Kidney (tissue), 14 donors: Measurements from ENCODE around the gene BPTF. TPM values are rescaled to one million over a fixed set of nuclear protein-coding genes. Genes with fewer than 3 reads are reported as not detected.
A peak's percentile ranks its signal among the peaks of the same experiment; 100 is the strongest.
"Not testable (repeated sequence)": the region's sequence is repeated elsewhere in the genome, so short reads cannot be mapped to it uniquely, and the experiment has no call there.

ENCODE experiments used
- DNase-seq, 5 donors: peaks; one replicate each; pipeline ENCODE4 v3.0.0-alpha.2; 2013 to 2020
- FAIRE-seq: peaks from 2 replicates; lab custom pipeline; 2012; peaks lifted over from hg19 to GRCh38; lab: Jason Lieb, UNC
- H3K27ac ChIP-seq, 2 donors: one replicate each; pipeline ENCODE4 v1.7.0; 2013; ENCODE audit warnings: low read depth in 2 of 2, low read length in 2 of 2, inconsistent platforms in 1 of 2
- H3K27me3 ChIP-seq: one replicate; pipeline ENCODE4 v1.7.1; 2013; ENCODE audit warnings: low read length, inconsistent platforms; ENCODE audit not compliant: control insufficient read depth, insufficient read depth
- H3K36me3 ChIP-seq, 3 donors: one replicate each; pipeline versions ENCODE4 v1.7.0 to v1.7.1; 2013; ENCODE audit warnings: low read length in 3 of 3, control low read depth in 1 of 3, inconsistent platforms in 1 of 3; ENCODE audit not compliant: insufficient read depth in 3 of 3, control insufficient read depth in 2 of 3
- H3K4me1 ChIP-seq, 3 donors: one replicate each; pipeline versions ENCODE4 v1.7.0 to v1.7.1; 2013; ENCODE audit warnings: low read length in 3 of 3, inconsistent platforms in 1 of 3, low read depth in 1 of 3; ENCODE audit not compliant: control insufficient read depth in 2 of 3, insufficient read depth in 2 of 3
- H3K4me3 ChIP-seq, 3 donors: one replicate each; pipeline versions ENCODE4 v1.7.0 to v1.8.1; 2013; ENCODE audit warnings: low read length in 3 of 3, control low read depth in 1 of 3, inconsistent platforms in 1 of 3
- H3K9ac ChIP-seq, 3 donors: one replicate each; pipeline versions ENCODE4 v1.7.0 to v1.7.1; 2013; ENCODE audit warnings: low read length in 3 of 3, control low read depth in 1 of 3, inconsistent platforms in 1 of 3
- H3K9me3 ChIP-seq, 3 donors: one replicate each; pipeline versions ENCODE4 v1.7.0 to v1.7.1; 2013; ENCODE audit warnings: low read length in 3 of 3, control low read depth in 1 of 3, inconsistent platforms in 1 of 3; ENCODE audit not compliant: control insufficient read depth in 2 of 3, insufficient read depth in 1 of 3
- intact Hi-C: fragments of 100-400 bp; cut with DNase I; formaldehyde crosslinking; loops from one replicate; pipeline ENCODE4 v1.11.1; 2022
- polyA plus RNA-seq: library from polyadenylated mRNA; stranded (reverse); fragments of 350-450 nt; fragmentation: Illumina TruSeq; extraction: RNeasy Lipid Tissue Mini Kit (QIAGEN cat#74804); gene quantifications from one replicate; pipeline ENCODE4 v1.2.3, GENCODE V29; 2014; ENCODE audit warnings: low read depth, low replicate concordance; ENCODE audit not compliant: insufficient read depth
- total RNA-seq: library from RNA; stranded (reverse); fragmentation: NEBNext Ultra II Directional; extraction: Animal tissue kit (Norgen Biotek cat#: 25700); gene quantifications from one replicate; pipeline ENCODE4 v1.2.1, GENCODE V29; 2021
- TF ChIP-seq, protein P1 (sequence below): IDR thresholded peaks from 3 replicates; pipeline ENCODE4 v1.5.1; 2012; ENCODE audit warnings: mild to moderate bottlenecking, moderate library complexity, borderline replicate concordance; ENCODE audit not compliant: insufficient read depth; ENCODE audit errors: extremely low read depth
- donor health status: control.
- donor health status: control.
- donor health status: control.
- donor health status: control.
- donor health status: control.
- donor health status: DM: yes; HTN: yes; CAD: no.
- donor health status: Normal renal cell carcinoma (clear cell type).

BPTF gene
- total and polyA plus RNA-seq, 2 donors from 2014 or later = 14.6 to 103 TPM

DNA sequence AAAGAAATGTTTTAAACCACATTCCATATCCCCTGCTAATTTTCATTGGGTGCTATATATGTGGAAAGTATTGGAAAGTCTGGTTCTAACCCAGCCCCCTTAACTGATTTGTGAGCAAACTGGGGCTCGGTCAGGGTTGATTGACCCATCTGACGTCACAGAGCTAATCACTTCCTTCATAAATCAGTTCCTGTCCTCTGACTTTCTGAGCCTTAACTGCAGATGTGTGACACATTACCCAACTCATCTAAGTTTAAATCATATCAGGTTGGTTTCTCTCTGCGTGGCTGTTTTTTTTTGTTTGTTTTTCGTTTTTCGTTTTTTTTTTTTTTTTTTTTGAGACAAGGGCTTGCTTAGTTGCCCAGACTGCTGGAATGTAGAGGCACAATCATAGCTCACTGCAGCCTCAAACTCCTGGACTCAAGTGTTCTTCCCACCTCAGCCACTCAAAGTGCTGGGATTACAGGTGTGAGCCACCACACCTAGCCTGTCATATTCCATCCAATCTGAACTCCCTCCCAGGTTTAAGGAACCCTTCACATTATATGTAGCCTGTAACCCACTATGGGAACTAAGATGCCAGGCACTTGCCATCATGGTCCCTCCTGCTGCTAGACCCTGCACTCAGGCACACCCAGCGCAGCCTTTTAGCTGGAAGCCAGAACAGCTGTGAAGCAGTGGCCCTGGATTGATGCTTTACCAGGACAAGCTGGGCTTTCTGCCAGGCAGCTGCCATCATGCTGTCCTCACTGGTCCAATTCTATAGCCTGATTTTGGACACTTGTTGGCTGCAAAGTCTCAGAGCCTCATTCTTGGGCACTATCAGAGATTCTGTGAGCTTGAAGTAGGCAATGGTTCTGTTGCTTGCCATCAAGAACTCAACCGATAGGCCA is 6.9 kb upstream of the BPTF start:
- peak in 2 of 5 donors; percentile 33 to 41 for DNase-seq
- Histone ChIP-seq H3K27ac (no peak overlapping the region), H3K27me3 (no peaks in the 10 kb centered on the region), H3K9me3 (no peaks in the 10 kb centered on the region), H3K36me3 (no peaks in the 10 kb centered on the region), H3K9ac (no peak overlapping the region), H3K4me3 (no peak overlapping the region), H3K4me1 (no peaks in the 10 kb centered on the region)
- TF ChIP-seq, protein P1, sequence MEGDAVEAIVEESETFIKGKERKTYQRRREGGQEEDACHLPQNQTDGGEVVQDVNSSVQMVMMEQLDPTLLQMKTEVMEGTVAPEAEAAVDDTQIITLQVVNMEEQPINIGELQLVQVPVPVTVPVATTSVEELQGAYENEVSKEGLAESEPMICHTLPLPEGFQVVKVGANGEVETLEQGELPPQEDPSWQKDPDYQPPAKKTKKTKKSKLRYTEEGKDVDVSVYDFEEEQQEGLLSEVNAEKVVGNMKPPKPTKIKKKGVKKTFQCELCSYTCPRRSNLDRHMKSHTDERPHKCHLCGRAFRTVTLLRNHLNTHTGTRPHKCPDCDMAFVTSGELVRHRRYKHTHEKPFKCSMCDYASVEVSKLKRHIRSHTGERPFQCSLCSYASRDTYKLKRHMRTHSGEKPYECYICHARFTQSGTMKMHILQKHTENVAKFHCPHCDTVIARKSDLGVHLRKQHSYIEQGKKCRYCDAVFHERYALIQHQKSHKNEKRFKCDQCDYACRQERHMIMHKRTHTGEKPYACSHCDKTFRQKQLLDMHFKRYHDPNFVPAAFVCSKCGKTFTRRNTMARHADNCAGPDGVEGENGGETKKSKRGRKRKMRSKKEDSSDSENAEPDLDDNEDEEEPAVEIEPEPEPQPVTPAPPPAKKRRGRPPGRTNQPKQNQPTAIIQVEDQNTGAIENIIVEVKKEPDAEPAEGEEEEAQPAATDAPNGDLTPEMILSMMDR = no peak
- intact Hi-C loops = no loop called here
- FAIRE-seq = no peak

DNA sequence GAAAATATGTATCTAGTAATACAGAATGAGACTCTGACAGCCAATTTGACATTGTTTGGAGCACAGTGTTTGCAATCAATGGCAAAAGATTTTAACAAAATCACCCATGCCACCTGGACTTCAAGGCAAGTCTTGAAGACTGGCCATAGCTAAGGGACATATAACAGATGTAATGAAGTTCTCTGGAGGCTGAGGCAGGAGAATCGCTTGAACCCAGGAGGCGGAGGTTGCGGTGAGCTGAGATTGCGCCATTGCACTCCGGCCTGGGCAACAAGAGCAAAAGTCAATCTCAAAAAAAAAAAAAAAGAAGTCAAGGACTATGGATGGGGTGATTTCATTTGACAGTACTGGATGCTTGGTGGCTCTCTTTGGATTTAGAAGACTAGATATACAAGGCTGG is 5.6 kb upstream of the BPTF start:
- Histone ChIP-seq H3K9me3 (no peaks in the 10 kb centered on the region), H3K36me3 (no peaks in the 10 kb centered on the region), H3K4me3 (no peak overlapping the region), H3K4me1 (peaks cover 0 to 3% (median 0%) of the 10 kb centered on the region in 3 donors), H3K9ac (no peak overlapping the region), H3K27me3 (no peaks in the 10 kb centered on the region), H3K27ac (no peak overlapping the region)
- intact Hi-C loops = no loop called here
- TF ChIP-seq, protein P1 = no peak
- FAIRE-seq (no peak), DNase-seq (no peak)

DNA sequence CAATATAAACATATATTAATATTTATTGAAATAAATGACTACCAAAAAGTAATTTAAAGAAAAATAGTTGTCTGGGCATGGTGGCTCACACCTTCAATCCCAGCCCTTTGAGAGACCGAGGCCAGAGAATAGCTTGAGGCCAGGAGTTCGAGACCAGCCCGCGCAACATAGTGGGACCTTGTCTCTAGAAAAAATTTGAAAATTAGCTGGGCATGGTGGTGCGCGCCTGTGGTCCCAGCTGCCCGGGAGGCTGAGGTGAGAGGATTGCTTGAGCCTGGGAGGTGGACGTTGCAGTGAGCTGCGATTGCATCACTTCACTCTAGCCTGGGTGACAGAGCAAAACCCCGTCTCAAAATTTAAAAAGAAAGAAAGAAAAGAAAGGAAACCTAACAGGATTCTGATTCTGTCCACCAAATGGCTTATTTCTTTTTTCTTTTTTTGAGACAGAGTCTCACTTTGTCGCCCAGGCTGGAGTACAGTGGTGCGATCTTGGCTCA is 3.4 kb upstream of the BPTF start:
- Histone ChIP-seq H3K27me3 (no peaks in the 10 kb centered on the region), H3K4me3 (no peak overlapping the region), H3K27ac (no peak overlapping the region), H3K9ac (no peak overlapping the region), H3K36me3 (no peaks in the 10 kb centered on the region), H3K4me1 (peaks cover 0 to 3% (median 0%) of the 10 kb centered on the region in 3 donors), H3K9me3 (no peaks in the 10 kb centered on the region)
- FAIRE-seq (no peak), DNase-seq (no peak)
- intact Hi-C loops = no loop called here
- TF ChIP-seq, protein P1 = no peak

DNA sequence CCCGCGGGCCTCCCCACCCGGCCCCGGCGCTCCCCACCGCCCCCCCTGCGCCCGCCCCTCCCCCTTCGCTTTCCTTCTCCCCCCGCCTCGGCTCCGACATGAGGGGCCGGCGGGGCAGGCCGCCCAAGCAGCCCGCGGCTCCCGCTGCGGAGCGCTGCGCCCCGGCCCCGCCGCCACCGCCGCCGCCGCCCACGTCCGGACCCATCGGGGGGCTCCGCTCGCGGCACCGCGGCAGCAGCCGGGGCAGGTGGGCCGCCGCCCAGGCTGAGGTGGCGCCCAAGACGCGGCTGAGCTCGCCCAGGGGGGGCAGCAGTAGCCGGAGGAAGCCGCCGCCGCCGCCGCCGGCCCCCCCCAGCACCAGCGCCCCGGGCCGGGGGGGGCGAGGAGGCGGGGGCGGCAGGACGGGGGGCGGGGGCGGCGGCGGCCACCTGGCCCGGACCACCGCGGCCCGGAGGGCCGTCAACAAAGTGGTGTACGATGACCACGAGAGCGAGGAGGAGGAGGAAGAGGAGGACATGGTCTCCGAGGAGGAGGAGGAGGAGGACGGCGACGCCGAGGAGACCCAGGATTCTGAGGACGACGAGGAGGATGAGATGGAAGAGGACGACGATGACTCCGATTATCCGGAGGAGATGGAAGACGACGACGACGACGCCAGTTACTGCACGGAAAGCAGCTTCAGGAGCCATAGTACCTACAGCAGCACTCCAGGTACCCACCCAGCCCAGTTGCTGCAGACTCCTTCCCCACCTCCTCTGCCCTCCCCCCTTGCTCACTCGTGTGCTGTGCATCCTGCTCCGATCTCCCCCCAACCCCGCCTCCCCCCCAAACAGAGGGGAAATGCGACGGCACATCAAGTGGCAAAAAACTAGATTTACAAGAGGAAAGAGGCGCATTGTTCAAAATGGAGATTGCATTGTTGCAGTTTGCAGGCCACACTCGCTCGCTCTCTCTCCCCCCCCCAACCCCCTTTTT is 611 bp downstream of the BPTF start:
- peak overlapping the region; percentile 83 to 99 (median 99) for H3K4me3 ChIP-seq
- FAIRE-seq, H3K36me3 ChIP-seq, H3K9me3 ChIP-seq, intact Hi-C loops, H3K27me3 ChIP-seq: not testable (repeated sequence)
- peaks cover 0 to 10% (median 0%) of the 10 kb centered on the region in 3 donors for H3K4me1 ChIP-seq
- peak; percentile 67 to 82 (median 76) for DNase-seq
- H3K9ac ChIP-seq = peak overlapping the region; percentile 71 to 99 (median 98)
- peak overlapping the region; percentile 74 to 87 for H3K27ac ChIP-seq
